GM18907 (cell line): ENCODE measurements around the gene UBE4A.

Experiments used
- ATAC-seq: cut with Tn5 transposase; IDR thresholded peaks from one replicate; pipeline ENCODE4 v1.9.1; 2021; ENCODE audit warnings: mild to moderate bottlenecking, moderate library complexity; ENCODE audit not compliant: unreplicated experiment

Gene UBE4A, protein sequence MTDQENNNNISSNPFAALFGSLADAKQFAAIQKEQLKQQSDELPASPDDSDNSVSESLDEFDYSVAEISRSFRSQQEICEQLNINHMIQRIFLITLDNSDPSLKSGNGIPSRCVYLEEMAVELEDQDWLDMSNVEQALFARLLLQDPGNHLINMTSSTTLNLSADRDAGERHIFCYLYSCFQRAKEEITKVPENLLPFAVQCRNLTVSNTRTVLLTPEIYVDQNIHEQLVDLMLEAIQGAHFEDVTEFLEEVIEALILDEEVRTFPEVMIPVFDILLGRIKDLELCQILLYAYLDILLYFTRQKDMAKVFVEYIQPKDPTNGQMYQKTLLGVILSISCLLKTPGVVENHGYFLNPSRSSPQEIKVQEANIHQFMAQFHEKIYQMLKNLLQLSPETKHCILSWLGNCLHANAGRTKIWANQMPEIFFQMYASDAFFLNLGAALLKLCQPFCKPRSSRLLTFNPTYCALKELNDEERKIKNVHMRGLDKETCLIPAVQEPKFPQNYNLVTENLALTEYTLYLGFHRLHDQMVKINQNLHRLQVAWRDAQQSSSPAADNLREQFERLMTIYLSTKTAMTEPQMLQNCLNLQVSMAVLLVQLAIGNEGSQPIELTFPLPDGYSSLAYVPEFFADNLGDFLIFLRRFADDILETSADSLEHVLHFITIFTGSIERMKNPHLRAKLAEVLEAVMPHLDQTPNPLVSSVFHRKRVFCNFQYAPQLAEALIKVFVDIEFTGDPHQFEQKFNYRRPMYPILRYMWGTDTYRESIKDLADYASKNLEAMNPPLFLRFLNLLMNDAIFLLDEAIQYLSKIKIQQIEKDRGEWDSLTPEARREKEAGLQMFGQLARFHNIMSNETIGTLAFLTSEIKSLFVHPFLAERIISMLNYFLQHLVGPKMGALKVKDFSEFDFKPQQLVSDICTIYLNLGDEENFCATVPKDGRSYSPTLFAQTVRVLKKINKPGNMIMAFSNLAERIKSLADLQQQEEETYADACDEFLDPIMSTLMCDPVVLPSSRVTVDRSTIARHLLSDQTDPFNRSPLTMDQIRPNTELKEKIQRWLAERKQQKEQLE

DNA sequence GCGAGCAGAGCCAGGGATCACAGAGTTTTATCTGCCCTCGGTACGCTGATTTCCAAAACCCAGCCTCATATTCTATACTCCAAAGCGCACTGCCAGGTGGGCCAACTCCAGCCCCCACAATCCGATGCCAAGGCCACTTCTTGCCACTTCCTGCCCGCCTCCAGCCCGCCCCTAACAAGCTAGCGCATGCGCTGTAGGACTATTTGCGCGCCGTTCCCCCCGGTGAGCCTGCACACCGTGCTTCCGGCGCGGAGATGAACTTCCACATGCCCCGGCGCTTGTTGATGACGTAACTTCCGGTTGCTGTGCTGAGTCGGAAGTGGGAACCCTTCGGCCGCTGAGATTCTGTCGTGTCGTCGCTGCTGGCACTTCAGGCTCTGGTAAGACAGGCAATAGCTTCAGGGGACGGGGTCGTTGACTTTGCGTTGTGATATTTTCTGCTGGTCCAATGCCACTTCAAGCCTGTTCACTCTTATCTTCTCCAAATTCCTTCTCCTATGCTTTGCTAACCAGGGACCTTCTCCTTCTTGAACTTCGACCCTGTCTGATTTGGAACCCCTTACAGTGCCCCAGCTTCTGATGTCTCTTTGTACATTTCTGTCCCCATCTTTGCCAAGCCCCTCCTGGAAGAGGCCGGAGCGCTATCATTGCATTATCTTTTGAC, at the start of gene UBE4A:
TSS of gene UBE4A (plus strand) at position 306 of the 664 bp plus-strand sequence. CDS start 5,481 bp downstream, outside the sequence.
- ATAC-seq = peak; percentile 86

DNA sequence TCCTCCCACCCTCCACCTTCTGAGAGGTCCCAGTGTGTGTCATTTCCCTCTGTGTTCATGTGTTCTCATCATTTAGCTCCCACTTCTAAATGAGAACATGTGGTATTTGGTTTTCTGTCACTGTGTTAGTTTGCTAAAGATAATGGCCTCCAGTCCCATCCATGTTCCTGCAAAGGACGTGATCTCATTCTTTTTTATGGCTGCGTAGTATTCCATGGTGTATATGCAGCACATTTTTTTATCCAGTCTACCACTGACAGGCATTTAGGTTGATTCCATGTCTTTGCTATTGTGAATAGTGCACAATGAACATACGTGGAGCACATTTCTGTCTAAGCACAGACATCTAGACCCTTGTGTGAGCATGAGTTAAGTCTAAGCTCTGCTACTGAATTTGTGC, 49.1 kb upstream of the UBE4A start:
- no peak for ATAC-seq

DNA sequence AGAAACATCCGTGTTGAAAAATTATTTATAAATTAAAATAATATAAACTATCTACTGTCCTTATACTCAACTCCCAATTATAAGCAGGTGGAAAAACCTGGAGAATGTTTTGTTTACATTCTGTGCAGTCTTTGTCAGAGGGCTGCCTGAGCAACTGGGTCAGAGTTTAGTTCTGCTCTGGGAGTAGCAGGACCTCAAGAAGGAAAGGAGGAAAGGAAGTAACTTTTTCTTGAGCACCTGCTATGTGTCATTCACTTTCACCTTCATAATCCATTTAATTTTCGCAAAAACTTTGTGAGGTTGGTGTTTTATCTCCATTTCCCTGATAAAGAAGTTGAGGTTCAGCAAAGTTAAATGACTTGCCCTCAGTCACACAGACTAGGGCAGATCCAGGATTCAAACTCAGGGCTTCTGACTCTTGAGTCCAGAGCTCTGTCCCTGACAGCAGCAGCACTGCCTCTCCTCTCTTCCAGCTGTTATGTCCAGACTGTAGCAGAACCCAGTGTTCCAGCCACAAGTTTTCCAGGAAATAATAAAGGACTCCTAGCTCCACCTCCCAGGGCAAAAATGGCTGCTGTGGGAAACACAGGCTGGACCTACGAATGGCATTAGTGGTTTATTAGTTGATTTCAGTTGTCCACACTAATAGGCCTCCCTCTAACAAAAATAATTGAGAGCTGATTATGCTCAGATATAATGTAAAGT, 48.5 kb upstream of the UBE4A start:
- ATAC-seq = no peak

DNA sequence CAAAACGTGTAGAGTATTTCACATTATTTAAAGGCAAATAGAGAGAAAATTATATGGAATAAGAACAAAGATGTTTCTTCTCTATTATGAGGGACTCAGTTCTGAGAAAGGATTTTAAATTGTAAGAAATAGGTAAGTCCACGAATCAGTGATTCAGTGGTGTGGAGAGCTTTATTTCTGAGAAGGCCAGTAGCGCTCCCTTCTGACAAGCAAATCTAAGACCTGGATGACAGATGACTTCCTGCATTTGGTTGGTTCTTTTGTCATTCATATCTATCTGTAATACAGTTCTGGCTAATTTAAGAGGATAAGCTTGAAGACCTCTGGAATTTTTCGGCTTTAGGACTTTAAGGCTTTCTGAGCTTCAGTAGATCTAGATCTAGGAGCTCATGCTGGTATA, 47.9 kb upstream of the UBE4A start:
- ATAC-seq = no peak

DNA sequence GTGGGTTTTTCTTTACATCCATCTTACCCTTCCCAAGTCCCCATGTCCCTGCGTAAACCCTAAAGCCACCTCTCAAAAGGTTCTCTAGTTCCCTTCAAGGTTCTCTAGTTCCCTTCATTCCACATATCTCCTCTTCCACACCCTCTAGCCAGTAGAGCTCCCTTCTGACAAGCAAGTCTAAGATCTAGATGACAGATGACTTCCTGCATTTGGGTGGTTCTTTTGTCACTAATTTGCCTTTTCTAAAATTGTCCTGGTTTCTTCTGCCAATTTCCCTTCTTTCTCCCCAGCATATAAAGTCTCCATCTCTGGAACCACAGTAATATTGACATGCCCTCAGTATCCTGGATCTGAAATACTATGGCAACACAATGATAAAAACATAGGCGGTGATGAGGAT, 47.1 kb upstream of the UBE4A start:
- no peak for ATAC-seq

DNA sequence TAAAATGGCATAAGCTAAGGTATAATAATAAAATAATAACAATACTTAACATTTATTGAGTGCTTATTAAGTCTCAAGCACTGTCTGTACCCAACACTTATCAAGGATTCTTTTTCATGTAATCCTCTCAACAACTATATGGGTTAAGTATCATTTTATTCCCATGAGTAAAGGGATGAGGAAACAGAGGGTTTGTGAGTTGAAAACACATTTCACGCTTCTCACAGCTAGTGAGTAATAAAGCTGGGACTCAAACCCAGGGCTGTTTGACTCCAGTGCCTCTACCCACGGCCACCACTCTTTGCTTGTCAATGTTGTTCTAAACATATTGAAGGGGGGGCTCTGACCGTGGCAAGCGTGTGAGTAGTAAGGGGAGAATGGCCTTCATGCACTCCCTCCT, 46.2 kb upstream of the UBE4A start:
- no peak for ATAC-seq

DNA sequence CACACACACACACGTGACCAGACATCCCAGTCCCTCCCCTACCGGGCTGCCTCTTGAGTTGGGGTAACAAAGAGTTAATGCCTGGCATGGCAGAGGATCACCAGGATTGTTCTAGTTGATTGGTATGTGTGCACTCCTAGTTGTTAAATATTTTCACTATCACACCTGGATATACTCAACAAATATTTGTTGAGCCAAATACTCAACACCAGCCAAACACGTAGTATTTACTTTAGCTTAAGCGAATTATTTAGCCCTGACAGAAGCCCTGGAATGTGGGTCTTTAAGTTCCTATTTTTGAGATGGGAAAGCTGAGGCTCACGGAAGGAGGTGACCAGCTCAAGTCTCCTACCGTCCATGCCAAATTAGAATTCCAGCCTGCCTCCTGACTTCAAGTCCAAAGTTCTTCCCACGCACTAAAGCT, 44.4 kb upstream of the UBE4A start:
- ATAC-seq = no peak

DNA sequence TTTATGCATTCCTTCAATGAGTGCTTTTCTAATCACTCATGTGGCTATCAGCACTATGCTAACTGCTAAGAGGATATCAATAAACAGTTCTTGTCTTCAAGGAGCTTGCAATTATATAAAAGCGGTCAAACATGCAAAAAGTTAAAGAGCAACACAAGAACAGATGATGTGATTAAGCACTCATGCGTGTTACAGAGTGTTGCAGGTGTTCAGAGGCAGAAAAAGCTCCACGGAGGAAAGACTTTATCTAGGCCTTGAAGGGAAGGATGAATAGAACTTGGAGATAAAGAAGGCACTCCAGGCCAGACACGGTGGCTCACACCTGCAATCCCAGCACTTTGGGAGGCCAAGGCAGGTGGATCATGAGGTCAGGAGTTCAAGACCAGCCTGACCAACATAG, 41.3 kb upstream of the UBE4A start:
- ATAC-seq = no peak

DNA sequence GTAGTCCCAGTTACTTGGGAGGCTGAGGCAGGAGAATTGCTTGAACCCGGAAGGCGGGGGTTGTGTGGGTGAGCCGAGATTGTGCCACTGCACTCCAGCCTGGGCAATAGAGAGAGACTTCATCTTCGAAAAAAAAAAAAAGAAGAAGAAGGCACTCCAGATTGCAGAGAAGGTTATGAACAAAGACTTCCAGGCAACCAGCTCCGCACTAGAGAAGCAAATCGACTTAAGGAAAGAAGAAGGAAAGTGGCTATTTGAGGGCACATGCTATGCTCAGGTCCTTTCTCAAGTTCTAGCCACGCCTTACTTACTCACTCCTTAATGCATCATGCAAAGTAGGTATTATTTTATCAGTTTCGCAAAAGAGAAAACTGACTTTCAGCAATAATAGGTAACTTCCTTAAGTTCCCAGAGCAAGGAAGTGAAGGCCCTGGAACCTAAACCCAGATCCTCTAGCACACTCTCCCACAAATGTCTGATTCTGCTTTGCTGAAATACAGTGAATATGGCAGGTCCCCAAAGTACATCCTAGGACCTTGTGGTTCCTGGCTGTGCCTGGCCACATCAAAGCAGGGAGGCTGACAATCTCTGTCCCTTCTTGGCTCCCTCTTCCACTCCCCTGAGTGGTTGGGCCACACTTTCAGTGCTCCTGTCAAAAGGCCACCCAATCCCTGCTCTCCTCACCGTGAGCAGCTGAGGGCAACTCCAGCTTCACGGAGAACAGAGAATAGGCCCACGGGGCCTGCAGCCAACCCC, 40.6 kb upstream of the UBE4A start:
- ATAC-seq = no peak

DNA sequence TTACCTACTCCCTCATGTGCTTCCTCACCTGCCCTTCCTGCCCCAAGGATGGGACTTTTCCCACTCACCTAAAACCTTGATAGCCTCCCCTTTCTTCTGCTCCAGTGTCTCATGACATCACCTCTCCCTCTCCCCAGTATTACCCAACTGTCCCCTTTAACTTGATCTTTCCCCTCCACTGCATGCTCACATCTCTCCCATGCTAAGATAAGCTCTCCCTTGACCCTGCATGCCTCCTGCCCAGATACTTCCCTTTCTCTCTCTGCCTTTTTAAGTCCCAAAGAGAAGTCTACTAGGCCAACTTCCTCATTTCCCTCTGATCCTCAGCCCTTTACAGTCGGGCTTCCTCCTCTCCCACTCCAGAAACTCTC, 40.1 kb upstream of the UBE4A start:
- ATAC-seq = no peak

DNA sequence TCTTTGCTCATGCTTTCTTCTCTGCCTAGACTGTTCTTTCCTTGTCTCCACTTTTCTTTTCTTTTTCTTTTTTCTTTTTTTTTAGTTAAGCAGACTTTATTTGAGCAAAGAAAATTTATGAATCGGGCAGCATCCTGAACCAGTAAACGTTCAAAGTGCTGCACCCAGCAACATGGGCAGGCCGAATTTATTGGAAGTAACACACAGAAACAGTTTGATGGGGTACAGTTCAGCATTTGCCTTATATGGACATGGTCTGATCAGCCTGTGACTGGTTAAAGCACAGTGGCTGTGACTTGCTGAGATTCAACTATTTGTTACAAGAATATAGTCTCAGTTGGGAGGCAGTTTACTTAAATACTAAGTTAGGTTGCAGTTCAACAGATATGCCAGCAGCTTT, 38.9 kb upstream of the UBE4A start:
- no peak for ATAC-seq

DNA sequence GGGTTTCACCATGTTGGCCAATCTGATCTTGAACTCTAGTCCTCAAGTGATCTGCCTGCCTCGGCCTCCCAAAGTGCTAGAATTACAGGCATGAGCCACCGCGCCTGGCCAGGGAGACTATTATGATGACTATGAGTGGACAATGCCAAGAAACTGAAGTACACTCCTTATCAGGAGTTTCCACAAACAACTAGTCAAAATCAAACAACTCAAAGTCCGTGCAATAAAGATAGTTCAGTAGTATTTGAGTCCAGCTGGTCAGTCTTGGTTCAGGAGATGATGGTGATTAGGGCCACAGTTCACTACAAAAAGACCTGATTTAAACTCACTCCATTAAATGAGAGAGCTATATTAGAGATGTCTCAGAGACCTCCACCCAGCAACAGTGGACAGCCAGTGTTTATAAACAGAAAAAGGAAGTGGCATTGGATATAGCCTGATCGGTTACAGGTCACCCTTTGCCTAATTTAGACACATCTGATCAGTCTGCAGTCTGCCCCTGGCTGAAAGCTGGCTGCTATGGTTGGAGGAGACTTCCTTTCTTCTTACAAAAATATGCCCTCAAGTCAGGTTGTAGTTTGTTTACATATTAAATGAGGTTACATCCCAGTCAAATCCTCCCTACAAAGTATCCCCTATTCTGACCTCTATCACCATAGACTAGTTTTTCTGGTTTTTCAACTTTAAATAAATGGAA, 37.9 kb upstream of the UBE4A start:
- no peak for ATAC-seq

DNA sequence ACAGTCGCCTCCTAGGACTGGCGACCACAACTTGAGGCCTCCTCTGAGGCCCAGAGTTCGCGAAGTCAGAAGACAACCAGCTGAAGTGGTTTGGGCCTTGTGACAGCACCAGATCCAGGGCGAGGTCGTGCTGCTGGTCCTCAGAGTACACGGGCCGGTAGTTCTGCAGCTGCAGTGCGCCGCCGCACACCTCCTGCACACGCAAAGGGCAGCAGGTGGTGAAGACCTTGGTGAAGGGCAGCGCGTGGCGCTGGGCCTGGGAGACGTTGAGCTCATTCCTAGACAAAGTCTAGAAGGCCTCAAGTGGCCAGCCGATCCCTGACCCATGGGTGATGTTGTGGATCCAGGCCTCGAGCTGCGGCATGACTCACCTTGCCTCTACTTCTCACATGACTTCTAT, 36.7 kb upstream of the UBE4A start:
- no peak for ATAC-seq

DNA sequence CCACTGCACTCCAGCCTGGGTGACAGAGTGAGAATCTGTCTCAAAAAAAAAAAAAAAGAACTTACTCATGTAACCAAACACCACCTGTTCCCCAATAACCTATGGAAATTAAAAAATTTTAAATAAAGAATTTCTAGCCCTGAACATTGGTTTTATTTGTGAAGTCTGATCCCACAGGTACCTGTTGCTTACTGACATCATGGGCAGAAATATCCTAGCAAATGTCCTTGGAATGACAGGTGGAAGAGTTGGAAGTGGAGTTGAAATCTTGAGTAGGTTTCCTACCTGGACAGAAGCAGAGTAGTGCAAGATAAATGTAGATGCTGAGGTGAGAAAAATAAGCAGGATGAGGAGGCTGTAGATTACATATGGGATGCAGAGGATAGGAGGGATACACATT, 34.1 kb upstream of the UBE4A start:
- ATAC-seq = no peak

DNA sequence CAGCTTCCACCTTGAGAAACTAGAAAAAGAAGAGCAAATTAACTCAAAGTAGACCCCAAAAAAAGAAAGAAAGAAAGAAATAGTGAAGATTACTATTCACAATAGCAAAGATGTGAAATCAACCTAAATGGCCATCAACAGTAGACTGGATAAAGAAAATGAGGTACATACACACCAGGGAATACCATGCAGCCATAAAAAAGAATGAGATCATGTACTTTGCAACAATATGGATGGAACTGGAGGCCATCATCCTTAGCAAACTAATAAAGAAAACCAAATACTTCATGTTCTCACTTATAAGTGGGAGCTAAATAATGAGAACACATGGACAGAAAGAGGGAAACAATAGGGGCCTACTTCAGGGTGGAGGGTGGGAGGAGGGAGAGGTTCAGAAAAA, 30.7 kb upstream of the UBE4A start:
- no peak for ATAC-seq

DNA sequence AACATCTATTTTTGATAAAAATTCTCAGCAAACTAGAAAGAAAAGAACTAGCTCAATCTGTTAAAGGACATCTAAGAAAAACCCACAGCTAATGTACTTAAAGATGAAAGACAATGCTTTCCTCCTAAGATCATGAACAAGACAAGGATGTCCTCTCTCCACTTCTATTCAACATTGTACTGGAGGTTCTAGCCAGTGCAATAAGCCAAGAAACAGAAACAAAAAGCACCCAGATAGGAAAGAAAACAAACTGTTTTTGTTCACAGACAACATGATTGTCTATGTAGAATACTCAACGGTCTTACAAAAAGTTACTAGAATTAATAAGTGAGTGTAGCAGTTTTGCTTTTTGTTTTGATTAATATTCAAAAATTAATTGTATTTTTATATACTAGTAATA, 24.7 kb upstream of the UBE4A start:
- no peak for ATAC-seq

DNA sequence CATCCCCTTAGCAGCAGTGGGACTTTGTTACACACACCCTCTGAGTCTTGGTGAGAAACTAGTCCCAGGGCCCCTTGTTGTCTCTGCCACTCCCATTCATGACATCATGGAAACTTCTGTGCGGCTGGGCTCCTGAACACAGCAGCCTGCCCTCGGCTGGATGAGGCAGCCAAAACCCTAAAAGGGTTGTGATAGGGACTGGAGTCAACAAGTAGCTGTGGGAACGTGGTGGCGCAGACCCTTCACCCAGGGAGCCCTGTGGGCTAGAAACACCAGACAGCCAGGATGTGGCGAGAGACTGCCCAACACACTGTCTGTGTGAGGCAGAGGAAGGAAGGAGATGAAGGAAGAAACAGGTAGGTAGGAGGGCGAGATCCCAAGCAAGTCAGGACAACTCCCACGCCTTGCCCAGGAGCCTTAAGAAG, 20.8 kb upstream of the UBE4A start:
- no peak for ATAC-seq

DNA sequence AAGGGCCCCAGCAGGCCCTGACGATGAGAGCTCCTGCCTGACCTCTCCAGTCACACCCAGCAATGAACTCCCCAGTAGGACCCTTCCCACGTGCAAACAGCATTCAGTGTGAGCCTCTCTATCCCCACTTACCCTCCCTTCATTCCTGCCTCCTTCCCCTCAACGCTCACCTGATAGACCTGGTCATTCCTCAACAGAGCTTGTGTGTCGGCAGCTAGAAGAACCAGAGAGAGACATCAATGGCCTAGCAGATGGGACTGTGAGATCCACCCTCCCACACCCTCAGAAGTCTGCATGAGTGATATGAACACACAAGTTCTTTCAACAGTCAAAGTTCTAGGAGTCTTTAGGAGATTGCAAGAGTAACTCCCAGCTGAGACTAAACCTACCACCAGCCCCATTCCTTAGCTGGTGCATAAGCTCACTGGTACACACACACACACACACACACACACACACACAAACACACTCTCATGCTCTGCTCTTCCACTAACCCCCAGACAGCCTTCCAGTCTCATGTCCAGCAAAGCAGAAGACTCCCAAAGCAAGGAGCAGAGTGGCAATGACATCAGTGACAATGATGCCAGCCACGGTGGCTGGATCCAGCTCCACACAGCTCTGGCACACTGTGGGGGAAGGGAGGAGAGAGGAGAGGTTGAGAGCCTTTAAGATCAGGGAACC, 20.0 kb upstream of the UBE4A start:
- ATAC-seq = no peak

DNA sequence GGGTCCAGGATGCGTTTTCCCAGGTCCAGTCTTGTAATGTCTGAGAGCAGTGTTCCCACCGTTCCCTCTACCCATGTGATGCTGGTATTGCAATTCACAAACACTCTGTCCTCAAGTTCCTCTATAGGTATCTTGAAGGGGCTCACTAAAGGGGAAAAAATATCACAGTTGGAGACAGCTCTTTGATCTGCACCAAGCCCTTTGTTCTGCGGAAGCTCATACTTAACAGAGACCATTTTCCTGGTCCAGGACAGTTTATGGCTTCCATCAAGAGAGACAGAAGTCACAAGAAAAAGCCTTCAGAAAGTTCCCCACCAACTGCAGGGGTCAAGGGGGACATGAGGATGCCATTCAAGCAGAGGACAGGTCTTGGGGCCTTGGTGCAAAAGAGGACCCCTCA, 19.0 kb upstream of the UBE4A start:
- ATAC-seq = no peak
